GM12875 (cell line): Measurements from ENCODE around the gene ADRB2.
"Not testable (repeated sequence)": the region's sequence is repeated elsewhere in the genome, so short reads cannot be mapped to it uniquely, and the experiment has no call there.

Experiments used
- H3K4me3 ChIP-seq: one replicate; pipeline ENCODE4 v1.5.1; 2011; ENCODE audit warnings: low read depth, low read length, control low read depth
- TF ChIP-seq, protein P1 (sequence below): IDR thresholded peaks from 2 replicates; pipeline ENCODE4 v1.5.1; 2011; ENCODE audit warnings: low read depth, mild to moderate bottlenecking, control low read depth, inconsistent platforms, low read length, moderate library complexity, borderline replicate concordance; ENCODE audit not compliant: insufficient read depth

The ADRB2 gene

DNA sequence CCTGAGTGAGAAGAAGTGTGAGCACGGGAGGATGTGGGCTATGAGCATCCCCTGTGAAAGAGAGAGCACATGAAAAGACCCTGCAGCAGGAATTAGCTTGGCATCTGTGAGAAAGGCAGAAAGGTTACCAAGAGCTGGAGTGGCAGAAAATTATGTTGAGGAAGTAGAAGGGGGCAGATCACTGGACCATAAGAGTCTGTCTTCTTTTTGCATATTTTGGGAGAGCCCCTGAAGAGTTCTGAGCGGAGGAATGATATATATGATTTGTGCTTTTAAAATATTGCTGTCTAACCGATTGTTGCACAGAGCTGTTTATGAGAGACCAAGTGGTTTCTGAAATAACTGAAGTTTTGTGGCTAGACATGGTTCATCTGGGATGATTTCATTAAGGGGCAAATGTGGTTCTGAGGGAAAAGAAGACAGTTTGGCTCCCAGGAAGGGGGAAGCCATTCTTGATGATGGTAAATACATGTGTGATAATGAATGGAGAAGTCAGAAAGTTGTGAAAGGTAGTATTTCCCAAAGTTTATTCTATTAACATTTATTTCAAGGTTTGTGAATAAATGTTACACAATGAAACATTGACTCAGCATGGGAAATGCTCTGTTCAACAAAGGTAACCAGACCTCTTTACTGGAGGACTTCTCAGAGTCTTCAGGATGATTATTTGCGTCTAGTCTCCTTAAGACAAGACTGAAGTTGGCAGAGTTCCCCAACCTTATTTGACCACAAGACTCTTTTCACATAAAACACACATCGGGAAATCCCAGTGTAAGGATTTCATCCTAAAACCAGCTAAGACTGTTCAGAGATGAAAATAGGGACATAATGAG, 31.5 kb upstream of the ADRB2 start:
- no peak overlapping the region for H3K4me3 ChIP-seq
- TF ChIP-seq, protein P1, sequence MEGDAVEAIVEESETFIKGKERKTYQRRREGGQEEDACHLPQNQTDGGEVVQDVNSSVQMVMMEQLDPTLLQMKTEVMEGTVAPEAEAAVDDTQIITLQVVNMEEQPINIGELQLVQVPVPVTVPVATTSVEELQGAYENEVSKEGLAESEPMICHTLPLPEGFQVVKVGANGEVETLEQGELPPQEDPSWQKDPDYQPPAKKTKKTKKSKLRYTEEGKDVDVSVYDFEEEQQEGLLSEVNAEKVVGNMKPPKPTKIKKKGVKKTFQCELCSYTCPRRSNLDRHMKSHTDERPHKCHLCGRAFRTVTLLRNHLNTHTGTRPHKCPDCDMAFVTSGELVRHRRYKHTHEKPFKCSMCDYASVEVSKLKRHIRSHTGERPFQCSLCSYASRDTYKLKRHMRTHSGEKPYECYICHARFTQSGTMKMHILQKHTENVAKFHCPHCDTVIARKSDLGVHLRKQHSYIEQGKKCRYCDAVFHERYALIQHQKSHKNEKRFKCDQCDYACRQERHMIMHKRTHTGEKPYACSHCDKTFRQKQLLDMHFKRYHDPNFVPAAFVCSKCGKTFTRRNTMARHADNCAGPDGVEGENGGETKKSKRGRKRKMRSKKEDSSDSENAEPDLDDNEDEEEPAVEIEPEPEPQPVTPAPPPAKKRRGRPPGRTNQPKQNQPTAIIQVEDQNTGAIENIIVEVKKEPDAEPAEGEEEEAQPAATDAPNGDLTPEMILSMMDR = no peak

DNA sequence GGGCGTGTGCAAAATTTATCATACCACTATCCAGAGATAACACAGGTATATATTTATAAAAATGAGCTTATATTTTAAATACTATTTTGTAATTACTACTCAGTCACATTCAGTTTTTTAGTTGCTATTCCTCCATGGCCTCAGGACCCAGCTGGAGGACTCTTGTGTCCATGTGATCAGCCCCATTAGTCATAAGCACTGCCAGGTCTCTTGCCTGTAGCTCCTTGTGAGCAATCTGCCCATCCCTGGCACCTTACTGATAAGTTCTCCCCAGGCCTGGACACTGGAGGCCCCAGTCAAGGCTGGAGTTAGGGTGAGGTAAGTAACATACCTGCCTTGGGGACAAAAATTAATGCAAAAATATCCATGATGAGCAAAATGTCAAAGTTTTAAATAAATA, 29.5 kb upstream of the ADRB2 start:
- TF ChIP-seq, protein P1 = no peak
- H3K4me3 ChIP-seq = no peak overlapping the region

DNA sequence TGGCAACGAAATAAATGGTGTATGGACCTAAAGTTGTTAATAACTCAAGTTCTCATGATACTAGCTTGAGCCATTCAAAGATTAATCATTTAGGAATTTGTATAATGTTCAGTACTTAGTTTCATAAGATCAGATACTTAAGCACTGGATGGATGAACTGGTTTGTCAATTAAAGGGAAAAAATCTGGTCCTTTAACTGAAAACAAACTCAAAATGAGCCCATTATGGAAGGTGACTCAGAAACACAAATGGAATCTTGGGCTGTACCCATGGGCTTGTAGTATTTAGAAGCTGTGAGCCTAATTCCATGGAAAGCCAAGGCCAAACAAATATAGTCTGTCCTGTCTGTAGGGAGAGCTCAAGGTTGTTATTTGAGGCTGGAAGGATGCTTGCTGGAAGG, 27.6 kb upstream of the ADRB2 start:
- no peak overlapping the region for H3K4me3 ChIP-seq
- TF ChIP-seq, protein P1 = no peak

DNA sequence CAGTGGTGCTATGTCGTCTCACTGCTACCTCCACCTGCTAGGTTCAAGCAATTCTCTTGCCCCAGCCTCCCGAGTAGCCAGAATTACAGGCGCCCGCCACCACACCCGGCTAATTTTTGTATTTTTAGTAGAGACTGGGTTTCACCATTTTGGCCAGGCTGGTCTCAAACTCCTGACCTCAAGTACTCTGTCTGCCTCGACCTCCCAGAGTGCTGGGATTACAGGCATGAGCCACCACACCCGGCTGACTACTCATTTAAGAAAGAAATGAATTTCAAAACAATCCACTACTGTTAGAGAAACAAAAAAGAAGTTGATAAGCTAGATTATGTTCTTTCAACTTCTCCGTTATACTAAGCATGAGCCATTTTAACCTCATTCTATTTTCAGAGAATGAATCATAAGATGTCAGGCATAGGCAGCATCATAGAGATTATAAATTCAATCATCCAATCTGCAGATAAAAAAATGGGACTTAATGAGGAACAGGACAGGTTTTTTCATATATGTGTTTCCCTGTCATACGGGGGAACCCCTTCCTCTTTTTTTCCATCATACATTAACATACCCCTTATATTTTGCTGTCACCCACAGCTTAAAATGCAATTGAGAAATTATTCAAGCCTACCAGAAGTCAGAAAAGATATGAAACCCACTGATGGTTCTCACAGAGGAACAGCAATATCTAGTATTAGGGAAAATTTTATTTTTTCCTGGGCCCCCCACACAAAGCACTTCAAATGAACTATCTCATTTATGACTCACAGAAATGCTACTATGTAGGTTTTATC, 26.5 kb upstream of the ADRB2 start:
- no peak overlapping the region for H3K4me3 ChIP-seq
- TF ChIP-seq, protein P1 = no peak

DNA sequence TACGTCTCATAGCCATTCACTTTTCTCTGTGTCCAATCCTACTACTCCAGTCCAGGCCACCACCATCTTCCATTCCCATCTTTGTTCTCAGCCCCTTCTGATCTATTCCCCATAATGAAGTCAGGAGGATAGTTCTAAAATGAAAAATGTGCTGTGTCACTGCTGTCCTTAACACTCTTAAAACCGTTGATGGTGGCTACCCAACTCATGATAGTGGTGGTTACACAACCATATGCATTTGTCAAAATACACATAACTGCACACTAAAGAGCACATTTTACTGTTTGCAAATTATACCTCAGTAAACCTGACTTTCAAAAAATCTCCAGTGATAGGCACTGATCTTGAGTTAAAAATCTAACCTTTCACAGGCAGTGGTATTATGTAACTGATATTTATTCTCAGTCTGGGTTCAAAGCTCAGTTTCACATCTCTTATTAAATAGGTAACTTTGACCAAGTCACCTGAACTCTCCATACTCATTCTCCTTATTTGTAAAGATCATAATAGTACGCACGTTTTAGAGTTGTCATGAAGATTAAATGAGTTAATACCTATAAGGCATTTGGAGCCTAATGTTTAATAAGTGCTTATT, 24.6 kb upstream of the ADRB2 start:
- no peak overlapping the region for H3K4me3 ChIP-seq
- TF ChIP-seq, protein P1 = no peak

DNA sequence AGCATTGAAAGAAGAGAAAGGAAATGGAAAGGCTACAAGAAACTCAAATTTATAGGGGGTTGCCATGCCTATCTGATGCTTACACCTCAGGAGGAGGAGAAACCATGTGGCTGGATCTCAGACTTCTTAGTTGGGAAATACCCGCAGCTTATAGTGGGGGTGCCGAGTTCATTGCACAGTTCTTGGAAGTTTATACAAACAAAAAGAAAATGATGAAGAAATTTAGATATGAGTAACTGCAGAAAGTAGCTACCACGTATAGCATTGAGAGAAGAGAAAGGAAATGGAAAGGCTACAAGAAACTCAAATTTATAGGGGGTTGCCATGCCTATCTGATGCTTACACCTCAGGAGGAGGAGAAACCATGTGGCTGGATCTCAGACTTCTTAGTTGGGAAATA, 23.0 kb upstream of the ADRB2 start:
- H3K4me3 ChIP-seq = not testable (repeated sequence)

DNA sequence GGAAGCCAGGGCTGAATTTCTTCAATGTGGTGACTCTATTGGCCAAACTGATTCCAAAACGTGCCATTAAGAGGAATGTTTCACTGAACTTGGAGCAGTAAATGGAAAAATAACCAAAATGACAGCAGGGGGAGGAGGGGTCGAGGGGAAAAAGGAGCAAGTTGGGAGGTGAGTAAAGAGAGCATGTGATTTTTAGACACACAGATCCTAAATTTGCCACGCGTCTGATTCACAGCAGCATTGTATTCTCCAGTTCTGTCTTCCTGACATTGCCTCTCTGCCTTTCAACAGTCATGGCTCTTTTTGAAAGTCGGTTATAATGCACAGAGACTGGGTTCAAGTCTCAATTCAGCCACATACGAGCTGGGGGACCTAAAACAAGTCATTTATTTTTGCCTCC, 22.0 kb upstream of the ADRB2 start:
- H3K4me3 ChIP-seq = no peak overlapping the region
- TF ChIP-seq, protein P1 = no peak
